NOMO-1 treated with DMSO at 0.1 percent for 48 hours (cell line): ENCODE measurements around the gene ACTN4.
"Not testable (repeated sequence)": the region's sequence is repeated elsewhere in the genome, so short reads cannot be mapped to it uniquely, and the experiment has no call there.

Source experiments
- DNase-seq: peaks from one replicate; lab custom pipeline; 2025; ENCODE audit not compliant: unreplicated experiment; lab: John Stamatoyannopoulos, UW

ACTN4 gene

GRCh38 chr19:38735257-38735686 is 87.8 kb downstream of the ACTN4 start:
- DNase-seq, result no peak

DNA sequence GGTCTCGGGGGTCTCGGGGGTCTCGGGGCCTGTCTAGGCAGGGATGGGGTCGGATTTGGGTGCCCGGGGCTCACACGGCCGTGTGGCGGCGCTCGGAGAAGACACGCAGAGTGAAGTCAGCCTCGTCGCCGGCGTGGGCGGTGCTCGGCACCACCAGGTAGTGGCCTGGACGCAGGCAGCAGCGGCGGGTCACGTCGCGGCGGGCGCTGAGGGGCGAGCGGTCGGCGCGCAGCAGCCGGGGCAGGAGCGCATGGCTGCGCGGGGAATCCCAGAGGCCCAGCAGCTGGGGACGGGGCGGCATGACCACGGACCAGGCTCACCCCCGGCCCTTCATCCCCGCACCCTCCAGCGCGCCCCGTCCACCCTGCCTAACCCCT is 88.6 kb downstream of the ACTN4 start:
- DNase-seq, result peak; percentile 29

DNA sequence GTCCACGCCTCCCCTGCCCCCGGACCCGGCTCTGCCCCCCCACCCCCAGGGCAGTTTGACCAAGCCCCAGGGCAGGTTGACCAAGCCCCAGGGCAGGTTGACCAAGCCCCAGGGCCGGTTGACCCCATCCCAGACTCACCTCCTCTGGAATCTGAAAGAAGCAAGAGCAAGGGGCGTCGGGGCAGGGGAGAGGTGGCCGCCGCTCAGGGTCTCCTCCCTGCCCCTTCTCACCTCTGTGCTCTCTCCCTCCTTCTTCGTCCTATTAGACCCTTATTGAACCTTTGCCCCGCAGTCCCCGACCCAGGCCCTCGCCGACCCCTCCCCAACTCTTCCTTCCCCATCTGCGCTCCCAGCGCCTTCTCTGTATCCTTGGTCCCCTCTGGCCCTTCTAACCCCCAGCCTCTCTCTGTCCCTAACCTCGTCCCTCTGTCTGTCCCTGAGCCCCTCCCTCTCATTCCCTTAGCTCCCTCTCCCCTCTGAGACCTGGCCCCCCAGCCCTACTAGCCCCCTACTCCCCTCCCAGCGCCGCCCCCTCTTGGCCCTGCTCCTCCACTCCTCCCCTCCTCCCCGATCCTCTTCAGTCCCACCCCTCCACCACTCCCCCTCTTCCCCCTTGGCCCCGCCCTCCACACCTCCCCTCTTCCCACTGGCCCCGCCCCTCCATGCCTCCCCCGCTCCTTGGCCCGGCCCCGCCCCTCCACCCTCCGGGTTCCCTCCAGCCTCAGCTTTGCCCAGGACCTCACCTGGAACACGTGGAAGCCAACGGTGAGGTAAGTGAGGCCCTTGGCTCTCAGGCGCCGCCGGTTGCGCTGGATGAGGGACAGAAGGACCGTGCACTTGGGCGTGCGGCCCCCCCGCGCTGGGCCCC is 89.2 kb downstream of the ACTN4 start:
- peak; percentile 30 for DNase-seq

- peak; percentile 10 for DNase-seq
Measured at GRCh38 chr19:38737281-38737865, 89.9 kb downstream of the ACTN4 start.

DNA sequence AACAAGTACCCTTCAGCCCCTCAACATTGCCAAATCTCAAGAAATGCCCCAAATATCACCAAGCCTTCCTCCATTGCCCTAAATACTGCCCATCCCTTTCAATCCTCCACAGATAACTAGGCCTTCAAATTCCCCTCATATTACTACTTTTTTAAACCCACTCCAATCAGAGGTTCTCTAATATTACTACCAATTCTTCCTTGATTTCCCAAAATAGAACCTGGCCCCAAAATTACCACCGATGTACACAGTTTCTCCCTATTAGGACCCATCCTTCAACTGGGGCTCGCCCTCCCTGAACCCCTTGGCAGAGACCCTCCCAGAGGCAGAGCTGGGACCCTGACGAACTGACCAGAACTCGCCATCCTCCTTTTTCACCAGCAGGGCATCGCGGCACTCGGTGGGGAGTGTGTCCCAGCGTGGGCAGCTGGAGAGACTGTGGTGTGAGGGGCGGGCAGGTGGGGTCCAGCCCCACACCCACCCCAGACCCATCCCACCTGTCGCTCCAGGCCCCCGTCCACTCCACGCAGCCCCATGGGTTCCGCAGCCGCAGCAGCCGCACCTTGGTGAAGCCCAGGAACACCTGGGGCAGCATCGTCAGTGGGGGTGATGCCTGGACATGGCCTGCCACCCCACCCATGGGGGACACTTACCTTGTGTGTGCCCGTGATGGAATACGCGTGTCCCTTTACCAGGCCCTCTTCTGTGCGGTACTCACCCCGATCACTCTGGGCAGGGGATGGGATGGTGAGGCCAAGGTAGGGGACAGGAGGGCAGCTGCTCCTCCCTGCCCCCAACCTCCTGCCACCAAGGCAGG is 90.7 kb downstream of the ACTN4 start:
- no peak for DNase-seq

- DNase-seq, result peak; percentile 48
Measured at GRCh38 chr19:38739440-38740256, 92.2 kb downstream of the ACTN4 start.

DNA sequence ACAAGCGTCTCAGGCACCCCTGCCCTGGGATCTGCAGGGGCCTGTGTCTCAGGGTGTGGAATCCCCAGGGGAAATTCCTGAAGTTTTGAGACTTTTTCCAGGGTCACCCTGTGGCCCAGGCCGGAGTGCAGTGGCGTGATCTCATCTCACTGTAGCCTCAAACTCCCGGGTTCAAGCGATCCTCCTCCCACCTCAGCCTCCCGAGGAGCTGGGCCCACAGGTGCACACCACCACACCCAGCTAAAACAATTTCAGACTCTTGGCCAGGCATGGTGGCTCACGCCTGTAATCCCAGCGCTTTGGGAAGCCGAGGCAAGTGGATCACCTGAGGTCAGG is 92.8 kb downstream of the ACTN4 start:
- DNase-seq, result no peak

GRCh38 chr19:38740932-38741331 is 93.5 kb downstream of the ACTN4 start:
- DNase-seq, result no peak

DNA sequence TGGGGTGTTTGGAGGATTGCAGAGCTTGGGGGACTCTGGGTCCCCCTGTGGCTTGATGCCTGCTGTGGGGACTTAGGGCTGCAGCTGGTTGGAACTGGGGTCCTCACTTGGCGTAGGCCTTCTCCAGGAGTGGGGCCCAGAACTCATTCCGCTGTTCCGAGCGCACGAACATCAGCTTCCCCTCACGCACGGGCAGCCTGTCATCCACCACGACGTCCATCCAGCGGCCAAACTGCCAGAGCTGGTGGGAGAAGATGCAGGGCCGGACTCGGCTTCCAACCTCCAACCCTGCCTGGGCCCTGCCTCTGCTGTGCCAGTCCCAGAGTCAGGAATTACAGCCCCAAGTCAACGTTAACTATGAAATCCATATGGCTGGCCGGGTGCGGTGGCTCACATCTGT is 94.2 kb downstream of the ACTN4 start:
- DNase-seq, result no peak

DNA sequence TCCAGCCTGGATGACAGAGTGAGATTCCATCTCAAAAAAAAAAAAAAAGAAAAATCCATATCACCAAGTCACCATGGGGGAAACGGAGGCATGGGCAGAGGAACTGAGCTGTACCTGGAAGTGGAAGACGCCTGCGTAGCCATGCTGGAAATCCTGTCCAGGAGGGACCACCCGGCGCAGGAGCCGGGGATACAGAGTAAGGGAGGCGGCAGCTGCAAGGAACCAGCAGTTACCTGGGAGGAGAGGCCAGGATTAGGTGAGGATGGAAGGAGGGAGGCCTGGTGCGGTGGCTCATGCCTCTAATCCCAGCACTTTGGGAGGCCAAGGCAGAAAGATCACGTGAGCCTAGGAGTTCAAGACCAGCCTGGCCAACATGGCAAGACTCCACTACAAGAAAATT is 94.8 kb downstream of the ACTN4 start:
- DNase-seq, result no peak

DNA sequence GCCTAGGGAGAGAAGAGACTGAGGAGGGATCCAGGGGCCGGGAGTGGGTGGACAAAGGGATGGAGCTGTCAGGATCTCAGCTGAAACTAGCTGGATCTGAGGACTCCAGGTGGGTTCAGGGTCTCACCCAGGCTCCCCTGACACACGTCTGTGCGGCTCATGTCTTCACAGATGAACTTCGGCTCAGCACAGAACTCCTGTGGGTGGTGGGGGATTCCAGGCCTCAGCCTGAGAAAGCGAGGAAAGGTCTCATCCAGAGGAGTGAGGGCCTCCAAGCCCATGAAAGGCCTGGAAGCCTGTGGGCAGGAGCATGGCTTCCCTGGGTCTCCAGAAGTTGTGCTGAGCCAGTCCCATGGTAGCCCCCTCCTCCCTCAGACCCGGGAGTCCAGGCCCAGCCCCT is 95.5 kb downstream of the ACTN4 start:
- DNase-seq, result no peak

DNA sequence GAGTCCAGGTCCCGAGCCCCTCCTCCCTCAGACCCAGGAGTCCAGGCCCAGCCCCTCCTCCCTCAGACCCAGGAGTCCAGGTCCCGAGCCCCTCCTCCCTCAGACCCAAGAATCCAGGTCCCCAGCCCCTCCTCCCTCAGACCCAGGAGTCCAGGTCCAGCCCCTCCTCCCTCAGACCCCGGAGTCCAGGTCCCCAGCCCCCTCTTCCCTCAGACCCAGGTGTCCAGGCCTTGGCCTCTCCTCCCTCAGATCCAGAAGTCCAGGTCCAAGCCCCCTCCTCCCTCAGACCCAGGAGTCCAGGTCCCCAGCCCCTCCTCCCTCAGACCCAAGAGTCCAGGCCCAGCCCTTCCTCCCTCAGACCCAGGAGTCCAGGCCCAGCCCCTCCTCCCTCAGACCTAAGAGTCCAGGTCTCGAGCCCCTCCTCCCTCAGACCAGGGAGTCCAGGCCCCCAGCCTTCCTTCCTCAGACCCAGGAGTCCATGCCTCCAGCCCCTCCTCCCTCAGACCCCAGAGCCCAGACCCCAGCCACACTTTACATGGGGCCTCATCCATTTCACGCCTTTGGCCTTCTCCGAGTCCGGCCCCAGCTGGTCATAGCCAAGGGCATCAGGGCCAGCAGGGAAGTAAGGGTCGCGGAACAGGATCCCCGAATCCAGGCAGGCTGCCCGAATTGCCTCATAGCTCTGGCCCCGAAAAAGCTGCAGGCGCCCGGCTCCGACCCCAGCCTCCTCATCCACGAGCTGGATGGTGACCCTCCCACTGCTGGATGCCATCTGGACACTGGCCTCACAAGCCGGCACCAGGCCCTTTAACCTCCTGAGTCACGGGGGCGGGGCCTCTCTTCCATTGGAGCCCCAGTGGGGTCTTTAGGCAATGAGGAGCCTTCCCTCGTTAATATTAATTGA is 96.2 kb downstream of the ACTN4 start:
- DNase-seq, result no peak

- no peak for DNase-seq
Measured at GRCh38 chr19:38744298-38744681, 96.8 kb downstream of the ACTN4 start, which contains the start of gene CAPN12. TSS of gene CAPN12 (minus strand) at chr19:38744474. CDS start at chr19:38744165, 309 bp downstream.

GRCh38 chr19:38744874-38745273 is 97.4 kb downstream of the ACTN4 start:
- no peak for DNase-seq

GRCh38 chr19:38745316-38745715 is 97.9 kb downstream of the ACTN4 start:
- no peak for DNase-seq

DNA sequence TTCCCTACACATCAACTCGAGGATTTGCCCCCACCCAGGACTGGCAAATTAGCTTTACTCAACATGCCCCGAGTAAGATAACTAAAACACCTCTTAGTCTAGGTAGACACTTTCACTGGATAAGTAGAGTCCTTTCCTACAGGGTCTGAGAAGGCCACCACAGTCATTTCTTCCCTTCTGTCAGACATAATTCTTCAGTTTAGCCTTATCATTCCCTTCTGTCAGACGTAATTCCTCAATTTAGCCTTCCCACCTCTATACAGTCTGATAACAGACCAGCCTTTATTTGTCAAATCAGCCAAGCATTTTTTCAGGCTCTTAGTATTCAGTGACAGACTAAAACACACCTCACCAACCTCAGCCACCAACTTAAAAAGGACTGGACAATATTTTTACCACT is 106.3 kb downstream of the ACTN4 start:
- not testable (repeated sequence) for DNase-seq

DNA sequence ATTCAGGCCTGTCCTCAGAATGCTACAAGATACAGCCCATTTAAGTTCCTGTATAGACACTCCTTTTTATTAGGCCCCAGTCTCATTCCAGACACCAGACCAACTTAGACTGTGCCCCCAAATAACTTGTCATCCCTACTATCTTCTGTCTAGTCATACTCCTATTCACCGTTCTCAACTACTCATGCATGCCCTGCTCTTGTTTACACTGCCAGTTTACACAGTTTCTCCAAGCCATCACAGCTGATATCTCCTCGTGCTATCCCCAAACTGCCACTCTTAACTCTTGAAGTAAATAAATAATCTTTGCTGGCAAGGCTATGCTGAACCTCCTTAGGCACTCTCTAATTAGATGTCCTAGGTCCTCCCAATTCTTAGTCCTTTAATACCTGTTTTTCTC is 106.7 kb downstream of the ACTN4 start:
- DNase-seq, result not testable (repeated sequence)

- DNase-seq, result peak; percentile 39
Measured at GRCh38 chr19:38759590-38760003, 112.1 kb downstream of the ACTN4 start.

GRCh38 chr19:38760805-38761517 is 113.5 kb downstream of the ACTN4 start:
- not testable (repeated sequence) for DNase-seq
